K562 (cell line): ENCODE measurements around the gene BLVRA. TPM values are rescaled to one million over a fixed set of nuclear protein-coding genes. Genes with fewer than 3 reads are reported as not detected.

Experiments
- ATAC-seq: fragments of 200-7000 bp; cut with Tn5 transposase; 3 replicates; pipeline ENCODE4 v1.9.1; 2020; ENCODE audit warnings: moderate library complexity
- BruUV-seq: library from RNA; stranded (reverse); fragments of 400-500 nt; replicated peaks from 2 replicates; lab custom pipeline; 2021; lab: Mats Ljungman, UMichigan
- CTCF ChIA-PET: fragments of 300-600 bp; formaldehyde crosslinking; extraction: SDS; loops from one replicate; lab custom pipeline; 2021; ENCODE audit warnings: low intra/inter-chr PET ratio; lab: Yijun Ruan, JAX
- POLR2A ChIA-PET: fragments of 300-600, 350-650 bp; sonication (Branson Sonifier 250); formaldehyde crosslinking; extraction: SDS; loops from one replicate; lab custom pipeline; 2021; ENCODE audit warnings: antibody characterized with exemption, inconsistent platforms; lab: Yijun Ruan, JAX
- DNase-seq, 4 experiments: peaks; one replicate each; pipeline versions ENCODE4 v3.0.0 to v3.0.0-alpha.2; 2011 to 2018; ENCODE audit warnings: low spot score in 3 of 4, mixed read lengths in 3 of 4; ENCODE audit errors: extremely low read depth in 1 of 4
- FAIRE-seq: peaks from 2 replicates; lab custom pipeline; 2011; peaks lifted over from hg19 to GRCh38; lab: Jason Lieb, UNC
- H2AFZ ChIP-seq: 2 replicates; pipeline ENCODE4 v1.6.0; 2011; ENCODE audit warnings: low read depth, low read length, control low read depth, inconsistent platforms
- H3K27ac ChIP-seq: fragments of 200-600 bp; 3 replicates; pipeline ENCODE4 v1.8.0; 2011; ENCODE audit warnings: low read depth, mild to moderate bottlenecking, control low read depth, inconsistent platforms, low read length, moderate library complexity, mixed read lengths; ENCODE audit errors: extremely low read depth
- H3K27me3 ChIP-seq, 2 experiments: fragments of 300-600 bp in 1 of 2; 2 replicates in 1 of 2; 3 replicates in 1 of 2; pipeline versions ENCODE4 v1.6.0 to v1.8.0; 2011; ENCODE audit warnings: inconsistent platforms in 2 of 2, low read length in 2 of 2, mild to moderate bottlenecking in 1 of 2, mixed read lengths in 1 of 2, moderate library complexity in 1 of 2; ENCODE audit not compliant: control insufficient read depth in 2 of 2, insufficient read depth in 2 of 2
- H3K36me3 ChIP-seq: fragments of 300-600 bp; 3 replicates; pipeline ENCODE4 v1.8.0; 2011; ENCODE audit warnings: mild to moderate bottlenecking, low read length, inconsistent platforms; ENCODE audit not compliant: control insufficient read depth, insufficient read depth
- H3K4me1 ChIP-seq, 2 experiments: fragments of 200-600 bp in 1 of 2; replicated peaks in 1 of 2; 2 replicates in 1 of 2; 3 replicates in 1 of 2; pipeline versions ENCODE4 v1.5.1 to v1.8.0; 2011; ENCODE audit warnings: inconsistent platforms in 2 of 2, low read length in 2 of 2, mild to moderate bottlenecking in 1 of 2, mixed read lengths in 1 of 2, moderate library complexity in 1 of 2; ENCODE audit not compliant: control insufficient read depth in 2 of 2, insufficient read depth in 2 of 2
- H3K4me2 ChIP-seq: 2 replicates; pipeline ENCODE4 v1.6.1; 2011; ENCODE audit warnings: low read length, control low read depth, inconsistent platforms, mixed read lengths; ENCODE audit not compliant: insufficient read depth
- H3K4me3 ChIP-seq: fragments of 200-600 bp; sonication (generic), shearing (Covaris generic); 2 replicates; pipeline ENCODE4 v1.5.1; 2016; ENCODE audit warnings: control low read depth, inconsistent platforms
- H3K79me2 ChIP-seq: fragments of 200-600 bp; 3 replicates; pipeline ENCODE4 v1.8.0; 2011; ENCODE audit warnings: low read length, inconsistent platforms; ENCODE audit not compliant: control insufficient read depth, insufficient read depth
- H3K9ac ChIP-seq, 2 experiments: 2 replicates each; pipeline versions ENCODE4 v1.6.0 to v1.6.1; 2011; ENCODE audit warnings: low read depth in 2 of 2, low read length in 2 of 2, control low read depth in 1 of 2, inconsistent platforms in 1 of 2, mild to moderate bottlenecking in 1 of 2, mixed read lengths in 1 of 2; ENCODE audit not compliant: insufficient read depth in 1 of 2
- H3K9me1 ChIP-seq: one replicate; pipeline ENCODE4 v1.6.0; 2011; ENCODE audit warnings: inconsistent platforms, mild to moderate bottlenecking, low read length, moderate library complexity; ENCODE audit not compliant: control insufficient read depth, insufficient read depth
- H3K9me3 ChIP-seq: replicated peaks from 2 replicates; pipeline ENCODE4 v1.5.1; 2011; ENCODE audit warnings: low read depth, low read length, inconsistent platforms; ENCODE audit not compliant: control insufficient read depth, insufficient read depth
- H4K20me1 ChIP-seq: replicated peaks from 2 replicates; pipeline ENCODE4 v1.6.1; 2011; ENCODE audit warnings: low read length, inconsistent platforms, mixed read lengths; ENCODE audit not compliant: control insufficient read depth, insufficient read depth
- NFATC3 ChIP-seq: fragments of 450-650 bp; IDR thresholded peaks from 2 replicates; pipeline ENCODE4 v1.6.1; 2017; ENCODE audit warnings: mild to moderate bottlenecking
- POLR2H ChIP-seq: IDR thresholded peaks from 2 replicates; pipeline ENCODE4 v1.6.1; 2016; ENCODE audit warnings: missing genetic modification characterization, low read depth, mild to moderate bottlenecking, control low read depth, missing compliant biosample characterization, moderate library complexity
- RBM39 ChIP-seq: fragments of 200-400 bp; formaldehyde crosslinking; optimal IDR thresholded peaks from 2 replicates; pipeline ENCODE3; 2018; ENCODE audit warnings: low read depth, low read length
- RUNX1 ChIP-seq: sonication (generic); IDR thresholded peaks from 2 replicates; pipeline ENCODE4 v1.6.1; 2016; ENCODE audit warnings: antibody characterized with exemption, low read depth
- SLC30A9 ChIP-seq: fragments of 250-450 bp; sonication (Bioruptor Pico); IDR thresholded peaks from 2 replicates; pipeline ENCODE4 v1.8.0; 2022; ENCODE audit warnings: mild to moderate bottlenecking, moderate library complexity
- SMARCC2 ChIP-seq: fragments of 450-650 bp; IDR thresholded peaks from 2 replicates; pipeline ENCODE4 v1.6.1; 2017; ENCODE audit warnings: antibody characterized with exemption, moderate library complexity, mild to moderate bottlenecking, low read depth
- SRSF7 ChIP-seq: fragments of 200-400 bp; formaldehyde crosslinking; optimal IDR thresholded peaks from 2 replicates; pipeline ENCODE3; 2017; ENCODE audit warnings: mild to moderate bottlenecking, low read depth, low read length
- STAG1 ChIP-seq: sonication (generic); formaldehyde crosslinking; IDR thresholded peaks from 2 replicates; pipeline ENCODE4 v1.5.0; 2020; ENCODE audit warnings: missing genetic modification reagents, borderline replicate concordance
- ZBED1 ChIP-seq: IDR thresholded peaks from 2 replicates; pipeline ENCODE4 v1.6.1; 2014
- ZNF232 ChIP-seq: sonication (generic); formaldehyde crosslinking; IDR thresholded peaks from 2 replicates; pipeline ENCODE4 v1.8.0; 2022; ENCODE audit warnings: mild to moderate bottlenecking, missing genetic modification reagents
- ZNF3 ChIP-seq: fragments of 250-450 bp; sonication (Bioruptor Pico); IDR thresholded peaks from 2 replicates; pipeline ENCODE4 v1.5.0; 2021; ENCODE audit warnings: mild to moderate bottlenecking, moderate library complexity
- ZNF780A ChIP-seq: fragments of 250-450 bp; sonication (Bioruptor Pico); IDR thresholded peaks from 2 replicates; pipeline ENCODE4 v1.5.0; 2021; ENCODE audit warnings: mild to moderate bottlenecking
- in situ Hi-C: fragments of 300-500 bp; cut with MboI; formaldehyde crosslinking; loops from 4 replicates; pipeline ENCODE4 v1.15.0; 2018; ENCODE audit warnings: inconsistent platforms, mixed read lengths
- intact Hi-C: fragments of 100-400 bp; cut with micrococcal nuclease; formaldehyde crosslinking; loops from 2 replicates; pipeline ENCODE4 v1.14.2; 2022
- polyA plus RNA-seq, 8 experiments: library from polyadenylated mRNA; depleted of rRNA in 4 of 8; stranded (reverse) in 5 of 8; unstranded in 3 of 8; fragments of >200 nt; fragmentation: Nextera tagmentation in 2 of 8; fragmentation: Illumina TruSeq in 1 of 8; extraction: Ambion mirVana in 2 of 8; extraction: Trizol in 1 of 8; gene quantifications; 2 replicates each; pipeline versions ENCODE4 v1.2.1 to v1.2.3, GENCODE V29; 2011 to 2014; ENCODE audit warnings: inconsistent platforms in 1 of 8, missing spikeins in 1 of 8
- total RNA-seq, 7 experiments: library from RNA; depleted of rRNA in 6 of 7; stranded (reverse); fragments of >200 nt in 6 of 7; fragmentation: Illumina TruSeq in 2 of 7; extraction: Trizol in 2 of 7; gene quantifications; 2 replicates each; pipeline versions ENCODE4 v1.2.1 to v1.2.3, GENCODE V29; 2011 to 2021; ENCODE audit warnings: low replicate concordance in 1 of 7
- TF ChIP-seq, protein P1 (sequence below): fragments of 450-650 bp; IDR thresholded peaks from 2 replicates; pipeline ENCODE4 v1.6.1; 2017; ENCODE audit warnings: mild to moderate bottlenecking, moderate library complexity
- TF ChIP-seq, protein P2 (sequence below): fragments of 250-450 bp; sonication (Bioruptor Pico); IDR thresholded peaks from 2 replicates; pipeline ENCODE4 v1.8.0; 2021; ENCODE audit warnings: moderate library complexity, mild to moderate bottlenecking, inconsistent platforms
- TF ChIP-seq, protein P3 (sequence below): sonication (generic); formaldehyde crosslinking; IDR thresholded peaks from 2 replicates; pipeline ENCODE4 v1.8.0; 2022; ENCODE audit warnings: mild to moderate bottlenecking, missing genetic modification reagents

BLVRA gene
- total and polyA plus RNA-seq, 9 of the 15 experiments (the other 6 are each of a cell fraction or from before 2014, with no cell fraction given): 48.5 to 147 (median 61.5) TPM

DNA sequence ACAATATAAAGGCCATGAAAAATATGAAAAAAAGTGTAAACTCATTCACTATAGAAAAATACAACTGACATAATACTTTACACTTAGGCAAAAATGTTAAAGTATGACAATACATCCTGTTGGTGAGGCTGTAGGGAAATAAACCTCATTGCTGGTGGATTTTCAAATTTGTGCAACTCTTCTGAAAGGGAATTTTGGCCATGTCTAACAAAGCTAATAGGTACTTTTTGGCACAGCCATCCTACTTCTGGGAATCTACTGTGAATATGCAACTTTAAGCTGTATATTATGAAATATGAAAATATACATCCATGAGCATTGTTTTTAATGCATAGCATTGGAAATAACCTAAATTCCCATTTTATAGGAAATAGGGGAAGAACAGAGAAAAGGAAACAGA lies 15.8 kb upstream of the BLVRA start:
- Histone ChIP-seq H2AFZ (no peak overlapping the region), H3K4me3 (no peak overlapping the region), H4K20me1 (no peaks in the 10 kb centered on the region), H3K9me3 (no peaks in the 10 kb centered on the region), H3K9ac (no peak overlapping the region), H3K36me3 (no peaks in the 10 kb centered on the region), H3K27ac (no peak overlapping the region), H3K4me2 (no peak overlapping the region), H3K9me1 (no peaks in the 10 kb centered on the region), H3K4me1 (peaks cover 0 to under 1% of the 10 kb centered on the region in 2 experiments; a peak in 1 of 5 replicates), H3K27me3 (no peaks in the 10 kb centered on the region), H3K79me2 (no peaks in the 10 kb centered on the region)
- DNase-seq: no peak
- ChIA-PET CTCF (no interaction called here), POLR2A (interaction anchor here (1.0 to 1.3 kb wide), 2 partner anchors 9 to 13 kb away, joined by 3 read pairs; partner anchors contain the start of gene COA1)
- no peak for FAIRE-seq
- TF ChIP-seq RUNX1: no peak
- TF ChIP-seq RBM39: no peak
- no peak for TF ChIP-seq POLR2H (tag)
- no peak for TF ChIP-seq STAG1 (CRISPR knock-in tag)
- no peak for TF ChIP-seq ZNF232 (CRISPR knock-in tag)
- TF ChIP-seq, protein P1, sequence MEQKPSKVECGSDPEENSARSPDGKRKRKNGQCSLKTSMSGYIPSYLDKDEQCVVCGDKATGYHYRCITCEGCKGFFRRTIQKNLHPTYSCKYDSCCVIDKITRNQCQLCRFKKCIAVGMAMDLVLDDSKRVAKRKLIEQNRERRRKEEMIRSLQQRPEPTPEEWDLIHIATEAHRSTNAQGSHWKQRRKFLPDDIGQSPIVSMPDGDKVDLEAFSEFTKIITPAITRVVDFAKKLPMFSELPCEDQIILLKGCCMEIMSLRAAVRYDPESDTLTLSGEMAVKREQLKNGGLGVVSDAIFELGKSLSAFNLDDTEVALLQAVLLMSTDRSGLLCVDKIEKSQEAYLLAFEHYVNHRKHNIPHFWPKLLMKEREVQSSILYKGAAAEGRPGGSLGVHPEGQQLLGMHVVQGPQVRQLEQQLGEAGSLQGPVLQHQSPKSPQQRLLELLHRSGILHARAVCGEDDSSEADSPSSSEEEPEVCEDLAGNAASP: no peak
- no peak for TF ChIP-seq ZNF3 (CRISPR knock-in tag)
- TF ChIP-seq ZBED1: no peak
- TF ChIP-seq, protein P2, sequence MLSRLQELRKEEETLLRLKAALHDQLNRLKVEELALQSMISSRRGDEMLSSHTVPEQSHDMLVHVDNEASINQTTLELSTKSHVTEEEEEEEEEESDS (CRISPR knock-in tag): no peak
- no peak for TF ChIP-seq SLC30A9
- TF ChIP-seq ZNF780A (CRISPR knock-in tag): no peak
- TF ChIP-seq, protein P3, sequence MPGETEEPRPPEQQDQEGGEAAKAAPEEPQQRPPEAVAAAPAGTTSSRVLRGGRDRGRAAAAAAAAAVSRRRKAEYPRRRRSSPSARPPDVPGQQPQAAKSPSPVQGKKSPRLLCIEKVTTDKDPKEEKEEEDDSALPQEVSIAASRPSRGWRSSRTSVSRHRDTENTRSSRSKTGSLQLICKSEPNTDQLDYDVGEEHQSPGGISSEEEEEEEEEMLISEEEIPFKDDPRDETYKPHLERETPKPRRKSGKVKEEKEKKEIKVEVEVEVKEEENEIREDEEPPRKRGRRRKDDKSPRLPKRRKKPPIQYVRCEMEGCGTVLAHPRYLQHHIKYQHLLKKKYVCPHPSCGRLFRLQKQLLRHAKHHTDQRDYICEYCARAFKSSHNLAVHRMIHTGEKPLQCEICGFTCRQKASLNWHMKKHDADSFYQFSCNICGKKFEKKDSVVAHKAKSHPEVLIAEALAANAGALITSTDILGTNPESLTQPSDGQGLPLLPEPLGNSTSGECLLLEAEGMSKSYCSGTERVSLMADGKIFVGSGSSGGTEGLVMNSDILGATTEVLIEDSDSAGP (CRISPR knock-in tag): no peak
- TF ChIP-seq SRSF7: no peak
- TF ChIP-seq NFATC3: no peak
- TF ChIP-seq SMARCC2: no peak
- ATAC-seq: no peak
- BruUV-seq: no TSS peak
- in situ Hi-C loops: no loop called here
- intact Hi-C loops: no loop called here
